ENCODE data around the gene FAM47E. TPM values are rescaled to one million over a fixed set of nuclear protein-coding genes. Genes with fewer than 3 reads are reported as not detected.

Gene FAM47E
- total RNA-seq, 1 donor from 2014 or later: 1.6 TPM

GRCh38 chr4:76207549-76207948, 44.0 kb upstream of the FAM47E start:
- no peak for DNase-seq (ENCODE audit: low read depth, low spot score)
- no peaks in the 10 kb centered on the region for H3K27me3 Mint-ChIP-seq (ENCODE audit: low read depth)
- H3K4me3 Mint-ChIP-seq: no peak overlapping the region
- no peaks in the 10 kb centered on the region for H3K9me3 Mint-ChIP-seq
- peaks cover 49% of the 10 kb centered on the region for H3K4me1 Mint-ChIP-seq
- no peak for TF ChIP-seq CTCF (conservative IDR thresholded peaks at IDR 0.05)
- H3K27ac Mint-ChIP-seq (ENCODE audit: unreplicated experiment): no peak overlapping the region
- H3K36me3 Mint-ChIP-seq (ENCODE audit: low read depth): no peaks in the 10 kb centered on the region

GRCh38 chr4:76208005-76208765, 43.3 kb upstream of the FAM47E start:
- no peaks in the 10 kb centered on the region for H3K36me3 Mint-ChIP-seq (ENCODE audit: low read depth)
- no peak for DNase-seq (ENCODE audit: low read depth, low spot score)
- H3K4me1 Mint-ChIP-seq: peaks cover 55% of the 10 kb centered on the region
- H3K27ac Mint-ChIP-seq (ENCODE audit: unreplicated experiment): peak overlapping the region; percentile 14
- no peak for TF ChIP-seq CTCF (conservative IDR thresholded peaks at IDR 0.05)
- H3K4me3 Mint-ChIP-seq: peak overlapping the region; percentile 64
- no peaks in the 10 kb centered on the region for H3K9me3 Mint-ChIP-seq
- no peaks in the 10 kb centered on the region for H3K27me3 Mint-ChIP-seq (ENCODE audit: low read depth)

GRCh38 chr4:76209881-76210280, 41.6 kb upstream of the FAM47E start:
- peaks cover 66% of the 10 kb centered on the region for H3K4me1 Mint-ChIP-seq
- no peak for TF ChIP-seq CTCF (conservative IDR thresholded peaks at IDR 0.05)
- no peak overlapping the region for H3K27ac Mint-ChIP-seq (ENCODE audit: unreplicated experiment)
- H3K27me3 Mint-ChIP-seq (ENCODE audit: low read depth): no peaks in the 10 kb centered on the region
- H3K4me3 Mint-ChIP-seq: no peak overlapping the region
- no peaks in the 10 kb centered on the region for H3K9me3 Mint-ChIP-seq
- no peaks in the 10 kb centered on the region for H3K36me3 Mint-ChIP-seq (ENCODE audit: low read depth)
- no peak for DNase-seq (ENCODE audit: low read depth, low spot score)

GRCh38 chr4:76210452-76210851, 41.1 kb upstream of the FAM47E start:
- no peak for DNase-seq (ENCODE audit: low read depth, low spot score)
- Mint-ChIP-seq H3K9me3 (no peaks in the 10 kb centered on the region), H3K4me1 (peaks cover 66% of the 10 kb centered on the region), H3K36me3 (ENCODE audit: low read depth) (no peaks in the 10 kb centered on the region), H3K27ac (ENCODE audit: unreplicated experiment) (no peak overlapping the region), H3K4me3 (peak overlapping the region; percentile 48), H3K27me3 (ENCODE audit: low read depth) (no peaks in the 10 kb centered on the region)
- TF ChIP-seq CTCF (conservative IDR thresholded peaks at IDR 0.05): no peak

GRCh38 chr4:76211769-76212708, 39.5 kb upstream of the FAM47E start:
- Mint-ChIP-seq H3K27ac (ENCODE audit: unreplicated experiment) (peak overlapping the region; percentile 96), H3K27me3 (ENCODE audit: low read depth) (no peaks in the 10 kb centered on the region), H3K4me1 (peaks cover 59% of the 10 kb centered on the region), H3K36me3 (ENCODE audit: low read depth) (no peaks in the 10 kb centered on the region), H3K9me3 (no peaks in the 10 kb centered on the region), H3K4me3 (peak overlapping the region; percentile 95)
- TF ChIP-seq CTCF (conservative IDR thresholded peaks at IDR 0.05): no peak
- no peak for DNase-seq (ENCODE audit: low read depth, low spot score)

Data from neural crest cell (in vitro differentiated cells).